GM18502 (cell line): ENCODE data around the gene FBXL5.

Experiments
- ATAC-seq: cut with Tn5 transposase; IDR thresholded peaks from one replicate; pipeline ENCODE4 v1.9.1; 2021; ENCODE audit warnings: mild to moderate bottlenecking; ENCODE audit not compliant: unreplicated experiment, poor library complexity

The FBXL5 gene, protein sequence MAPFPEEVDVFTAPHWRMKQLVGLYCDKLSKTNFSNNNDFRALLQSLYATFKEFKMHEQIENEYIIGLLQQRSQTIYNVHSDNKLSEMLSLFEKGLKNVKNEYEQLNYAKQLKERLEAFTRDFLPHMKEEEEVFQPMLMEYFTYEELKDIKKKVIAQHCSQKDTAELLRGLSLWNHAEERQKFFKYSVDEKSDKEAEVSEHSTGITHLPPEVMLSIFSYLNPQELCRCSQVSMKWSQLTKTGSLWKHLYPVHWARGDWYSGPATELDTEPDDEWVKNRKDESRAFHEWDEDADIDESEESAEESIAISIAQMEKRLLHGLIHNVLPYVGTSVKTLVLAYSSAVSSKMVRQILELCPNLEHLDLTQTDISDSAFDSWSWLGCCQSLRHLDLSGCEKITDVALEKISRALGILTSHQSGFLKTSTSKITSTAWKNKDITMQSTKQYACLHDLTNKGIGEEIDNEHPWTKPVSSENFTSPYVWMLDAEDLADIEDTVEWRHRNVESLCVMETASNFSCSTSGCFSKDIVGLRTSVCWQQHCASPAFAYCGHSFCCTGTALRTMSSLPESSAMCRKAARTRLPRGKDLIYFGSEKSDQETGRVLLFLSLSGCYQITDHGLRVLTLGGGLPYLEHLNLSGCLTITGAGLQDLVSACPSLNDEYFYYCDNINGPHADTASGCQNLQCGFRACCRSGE

DNA sequence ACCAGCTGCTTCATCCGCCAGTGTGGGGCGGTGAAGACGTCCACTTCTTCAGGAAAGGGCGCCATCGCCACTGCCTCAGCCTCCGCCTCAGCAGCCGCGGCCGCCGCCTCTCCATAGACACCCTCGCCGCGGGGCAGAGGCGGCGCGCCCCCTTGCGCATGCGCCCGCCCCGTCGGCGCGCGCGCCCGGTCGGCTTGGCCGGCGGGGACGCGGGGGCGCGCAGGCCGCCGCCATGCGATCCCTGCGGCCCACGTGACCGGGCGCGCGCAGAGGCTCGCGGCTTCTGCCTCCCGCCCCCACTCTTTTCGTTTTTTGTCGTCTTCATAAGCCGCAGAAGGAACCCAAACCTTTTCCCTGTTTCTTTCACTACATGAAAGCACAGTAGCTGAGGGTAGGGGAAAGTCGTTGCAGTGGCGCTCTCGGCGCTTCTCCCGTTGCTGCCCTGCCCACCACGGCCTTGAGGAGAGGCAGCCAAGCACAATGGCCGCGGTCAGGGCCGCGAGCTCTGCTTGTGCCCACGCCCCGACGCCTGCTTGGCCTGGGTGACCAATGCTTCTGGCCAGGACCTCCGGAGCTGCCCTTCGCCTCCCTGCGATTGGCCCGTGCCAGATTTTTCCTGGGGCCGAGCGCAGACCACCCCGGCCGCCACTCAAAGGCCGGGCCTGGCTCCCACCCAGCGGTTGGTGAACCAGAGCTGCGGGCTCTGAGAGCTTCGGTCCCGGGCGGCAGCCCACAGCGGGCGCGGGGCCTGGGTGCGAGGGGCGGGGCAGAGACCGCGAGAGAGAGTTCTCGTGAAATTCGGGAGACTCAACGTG, at the start of gene FBXL5:
Gene FBXL5 (minus strand): TSS at position 135 of the 815 bp plus-strand sequence. CDS start 70 bp downstream, at position 65.
- ATAC-seq, result peak; percentile 74

DNA sequence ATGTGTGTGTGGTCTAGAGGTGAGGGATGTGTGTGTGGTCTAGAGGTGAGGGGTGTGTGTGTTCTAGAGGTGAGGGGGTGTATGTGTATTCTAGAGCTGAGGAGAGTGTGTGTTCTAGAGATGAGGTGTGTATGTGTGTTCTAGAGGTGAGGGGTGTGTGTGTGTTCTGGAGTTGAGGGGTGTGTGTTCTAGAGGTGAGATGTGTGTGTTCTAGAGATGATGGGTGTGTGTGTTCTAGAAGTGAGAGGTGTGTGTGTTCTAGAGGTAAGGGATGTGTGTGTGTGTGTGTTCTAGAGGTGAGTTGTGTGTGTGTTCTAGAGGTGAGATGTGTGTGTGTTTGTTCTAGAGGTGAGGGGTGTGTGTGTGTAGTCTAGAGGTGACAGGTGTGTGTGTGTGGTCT, 49.0 kb upstream of the FBXL5 start:
- ATAC-seq, result no peak

GRCh38 chr4:15703439-15703838, 48.3 kb upstream of the FBXL5 start:
- ATAC-seq, result no peak

- peak; percentile 74 for ATAC-seq
Observed at GRCh38 chr4:15702941-15703403, 47.8 kb upstream of the FBXL5 start, which contains the start of gene BST1. TSS of gene BST1 (plus strand) at chr4:15703065. CDS start at chr4:15703145, 80 bp downstream.

GRCh38 chr4:15696866-15697265, 41.7 kb upstream of the FBXL5 start:
- ATAC-seq, result no peak

GRCh38 chr4:15695729-15696128, 40.6 kb upstream of the FBXL5 start:
- ATAC-seq, result no peak

- ATAC-seq, result no peak
Observed at GRCh38 chr4:15695240-15695699, 40.1 kb upstream of the FBXL5 start.

DNA sequence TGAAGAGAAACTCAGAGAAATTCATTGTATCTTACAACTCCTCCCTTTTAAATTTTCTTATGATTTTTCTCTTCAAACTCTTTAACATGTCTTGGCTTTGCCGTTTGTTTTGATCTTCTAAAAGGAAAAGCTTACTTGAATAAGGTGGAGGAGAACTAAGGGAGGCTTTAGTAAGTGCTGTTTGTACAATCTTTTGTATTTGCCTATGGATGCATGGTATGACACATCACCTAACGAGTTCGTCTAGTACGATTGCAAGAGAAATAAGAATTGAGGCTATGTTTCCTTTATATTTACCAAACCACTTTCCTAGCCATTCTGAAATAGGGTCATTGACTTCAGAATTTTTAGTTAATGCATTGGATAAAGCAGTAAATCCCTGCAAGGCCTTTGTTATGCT, 39.3 kb upstream of the FBXL5 start:
- ATAC-seq, result no peak

- ATAC-seq, result no peak
Observed at GRCh38 chr4:15692602-15693001, 37.4 kb upstream of the FBXL5 start.

GRCh38 chr4:15691346-15692135, 36.4 kb upstream of the FBXL5 start:
- ATAC-seq, result no peak

DNA sequence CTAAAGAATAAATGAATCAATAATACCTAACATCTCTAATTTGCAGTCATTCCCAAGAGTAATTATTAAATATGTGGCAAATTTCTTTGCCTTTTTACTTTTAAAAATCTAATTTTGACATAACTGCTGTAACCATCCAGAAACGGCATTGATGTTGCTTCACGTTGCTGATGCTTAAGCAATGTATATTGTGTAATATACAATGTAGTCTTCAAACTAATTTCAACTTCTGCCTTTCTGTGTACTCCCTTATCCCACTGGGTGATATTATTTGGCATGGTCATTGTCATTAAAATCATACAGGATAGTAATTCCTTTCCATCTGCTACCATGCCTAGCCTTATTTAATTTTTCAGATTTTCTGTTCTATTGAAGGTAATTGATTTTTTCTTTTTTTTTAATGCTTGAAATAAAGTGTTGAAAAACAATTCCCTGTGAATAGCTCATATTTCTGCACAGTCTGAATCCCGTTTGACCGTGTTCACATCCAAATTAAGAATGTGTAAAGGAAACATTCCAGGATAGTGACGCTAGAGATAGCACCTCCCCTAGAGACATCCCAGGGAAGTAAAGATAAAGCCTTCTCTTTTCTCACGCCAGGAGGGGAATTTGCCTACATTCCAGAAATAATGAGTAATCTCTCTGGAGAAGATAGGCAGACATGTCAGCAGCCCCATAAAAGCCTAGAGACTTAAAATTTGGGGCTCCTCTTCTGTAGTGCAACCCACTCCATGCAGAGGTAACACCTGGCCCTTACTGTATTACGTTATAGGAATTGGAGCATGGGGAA, 35.1 kb upstream of the FBXL5 start:
- no peak for ATAC-seq

DNA sequence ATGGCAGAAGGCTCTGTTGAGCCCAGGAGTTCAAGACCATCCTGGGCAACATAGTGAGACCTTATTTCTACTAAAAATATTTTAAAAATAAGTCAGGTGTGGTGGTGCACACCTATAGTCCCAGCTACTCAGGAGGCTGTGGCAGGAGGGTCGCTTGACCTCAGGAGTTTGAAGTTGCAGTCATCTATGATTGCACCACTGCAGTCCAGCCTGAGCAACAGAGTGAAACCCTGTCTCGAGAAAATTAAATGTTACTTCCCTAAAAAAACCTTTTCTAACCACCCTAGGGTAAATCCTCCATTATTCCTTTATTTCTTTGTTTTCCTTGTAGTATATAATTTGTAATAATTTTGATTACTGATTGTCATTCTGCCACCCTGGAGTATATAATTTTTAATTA, 34.4 kb upstream of the FBXL5 start:
- ATAC-seq, result no peak

DNA sequence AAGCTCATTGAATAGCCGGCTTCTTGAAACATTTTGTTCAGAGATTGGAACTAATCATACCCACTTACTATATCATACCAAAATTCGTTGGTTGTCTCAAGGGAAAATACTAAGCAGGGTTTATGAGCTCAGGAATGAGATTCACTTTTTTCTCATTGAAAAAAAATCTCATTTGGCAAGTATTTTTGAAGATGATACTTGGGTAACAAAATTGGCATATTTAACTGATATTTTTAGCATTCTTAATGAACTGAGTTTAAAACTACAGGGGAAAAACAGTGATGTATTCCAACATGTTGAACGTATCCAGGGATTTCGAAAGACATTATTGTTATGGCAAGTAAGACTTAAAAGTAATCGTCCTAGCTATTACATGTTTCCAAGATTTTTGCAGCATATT, 32.9 kb upstream of the FBXL5 start:
- no peak for ATAC-seq

DNA sequence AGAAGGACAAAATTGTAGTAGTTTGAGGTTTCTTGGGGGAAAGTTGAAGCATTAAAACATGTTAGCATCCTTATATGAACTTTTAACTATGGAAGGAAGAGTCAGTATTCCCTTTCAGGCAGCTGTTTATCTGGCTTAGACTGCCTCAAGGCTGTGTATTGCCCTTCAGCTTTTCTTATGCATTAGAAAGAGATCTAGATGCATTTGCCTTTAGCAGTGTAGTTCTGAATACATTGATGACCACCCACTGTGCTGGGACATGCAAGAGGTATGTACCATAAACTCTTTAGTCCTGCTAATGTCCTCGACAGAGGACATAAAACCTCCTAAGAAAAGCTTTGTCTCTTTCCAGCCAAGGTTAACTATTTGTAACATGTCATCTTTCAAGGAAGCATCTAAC, 29.3 kb upstream of the FBXL5 start:
- no peak for ATAC-seq

GRCh38 chr4:15683143-15683495, 28.0 kb upstream of the FBXL5 start:
- no peak for ATAC-seq

- ATAC-seq, result peak; percentile 7
Observed at GRCh38 chr4:15682242-15683142, 27.3 kb upstream of the FBXL5 start.

DNA sequence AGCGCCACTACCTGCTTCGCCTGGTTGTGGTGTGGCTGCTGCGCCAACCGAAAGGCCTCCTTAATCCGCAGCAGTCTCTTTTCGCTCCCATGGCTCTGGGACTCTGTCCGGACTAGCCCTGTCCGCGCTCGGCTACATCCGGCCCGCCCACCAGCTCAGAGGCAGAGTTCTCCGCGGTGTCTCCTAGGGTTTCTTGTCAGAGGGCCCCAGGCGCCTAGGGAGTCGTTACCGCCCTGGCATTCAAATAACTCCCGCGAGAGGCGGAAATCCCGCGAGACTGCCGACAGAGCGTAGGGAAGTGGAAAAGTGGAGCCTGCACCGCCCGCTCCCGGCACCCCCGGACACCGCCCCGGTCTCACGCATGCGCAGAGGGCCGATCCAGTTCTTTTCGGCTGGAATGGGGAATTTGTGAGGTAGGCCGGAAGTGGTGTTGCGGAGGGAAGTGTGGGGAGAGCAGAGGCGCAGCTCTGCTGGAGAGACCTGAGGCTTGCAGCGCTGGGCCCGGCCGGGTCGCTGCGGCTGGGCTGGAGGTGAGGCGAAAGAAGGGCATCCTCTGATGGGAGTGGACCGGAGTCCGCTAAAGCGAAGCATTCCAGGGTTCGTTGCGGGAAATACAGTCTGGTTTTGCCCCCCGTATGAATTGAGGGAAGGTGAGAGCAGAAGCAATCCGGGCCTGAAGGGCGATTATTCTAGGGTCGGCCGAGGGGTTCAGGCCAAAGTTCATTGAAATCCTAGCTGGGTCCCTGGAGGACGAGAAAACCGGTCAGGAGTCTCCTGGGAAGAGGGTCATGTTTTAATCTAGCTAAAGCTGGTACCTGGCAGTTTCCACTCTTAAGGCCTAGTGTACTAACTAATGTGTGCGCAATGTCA, 26.4 kb upstream of the FBXL5 start, which contains the start of gene FAM200B:
Gene FAM200B (plus strand): TSS at position 456 of the 870 bp plus-strand sequence. CDS start 5,151 bp downstream, outside the sequence.
- peak; percentile 91 for ATAC-seq
